Measurements from ENCODE around the gene NAA16.

The NAA16 gene

DNA sequence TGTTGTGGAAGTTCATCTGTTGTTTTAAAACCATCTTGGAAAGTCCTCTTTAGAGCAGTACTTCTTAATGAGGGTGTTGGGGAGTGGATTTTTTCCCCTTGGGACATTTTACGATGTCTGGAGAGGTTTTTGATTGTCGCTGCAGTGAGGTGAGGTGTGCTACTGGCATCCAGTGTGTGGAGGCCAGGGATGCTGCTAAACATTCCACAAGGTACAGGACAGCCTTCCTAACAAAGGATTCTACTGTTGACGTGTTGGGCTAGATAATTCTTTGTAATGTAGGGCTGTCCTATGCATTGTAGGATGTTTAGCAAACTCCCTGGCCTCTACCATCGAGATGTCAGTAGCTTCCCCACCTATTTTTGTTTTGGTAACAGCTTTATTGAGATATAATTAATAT, 33.3 kb downstream of the NAA16 start:
- H2AFZ ChIP-seq (ENCODE audit: low read length): no peak overlapping the region
- H3K9me3 ChIP-seq (ENCODE audit: insufficient read depth, low read depth, low read length): no peaks in the 10 kb centered on the region
- H3K36me3 ChIP-seq (ENCODE audit: insufficient read depth, low read length): peaks cover 68% of the 10 kb centered on the region
- H3K79me2 ChIP-seq (ENCODE audit: insufficient read depth, low read length): peaks cover 51% of the 10 kb centered on the region
- no peak overlapping the region for H3K4me2 ChIP-seq (ENCODE audit: low read depth, low read length, poor library complexity, severe bottlenecking)
- no peaks in the 10 kb centered on the region for H3F3A ChIP-seq (ENCODE audit: low read depth)
- no peak overlapping the region for H3K9ac ChIP-seq (ENCODE audit: low read depth, low read length, poor library complexity, severe bottlenecking)
- no peak for TF ChIP-seq EZH2phosphoT487 (IDR thresholded peaks at IDR 0.05; ENCODE audit: borderline replicate concordance)
- TF ChIP-seq, protein P1, sequence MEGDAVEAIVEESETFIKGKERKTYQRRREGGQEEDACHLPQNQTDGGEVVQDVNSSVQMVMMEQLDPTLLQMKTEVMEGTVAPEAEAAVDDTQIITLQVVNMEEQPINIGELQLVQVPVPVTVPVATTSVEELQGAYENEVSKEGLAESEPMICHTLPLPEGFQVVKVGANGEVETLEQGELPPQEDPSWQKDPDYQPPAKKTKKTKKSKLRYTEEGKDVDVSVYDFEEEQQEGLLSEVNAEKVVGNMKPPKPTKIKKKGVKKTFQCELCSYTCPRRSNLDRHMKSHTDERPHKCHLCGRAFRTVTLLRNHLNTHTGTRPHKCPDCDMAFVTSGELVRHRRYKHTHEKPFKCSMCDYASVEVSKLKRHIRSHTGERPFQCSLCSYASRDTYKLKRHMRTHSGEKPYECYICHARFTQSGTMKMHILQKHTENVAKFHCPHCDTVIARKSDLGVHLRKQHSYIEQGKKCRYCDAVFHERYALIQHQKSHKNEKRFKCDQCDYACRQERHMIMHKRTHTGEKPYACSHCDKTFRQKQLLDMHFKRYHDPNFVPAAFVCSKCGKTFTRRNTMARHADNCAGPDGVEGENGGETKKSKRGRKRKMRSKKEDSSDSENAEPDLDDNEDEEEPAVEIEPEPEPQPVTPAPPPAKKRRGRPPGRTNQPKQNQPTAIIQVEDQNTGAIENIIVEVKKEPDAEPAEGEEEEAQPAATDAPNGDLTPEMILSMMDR (conservative IDR thresholded peaks at IDR 0.05; ENCODE audit: low read length): no peak
- H3K27me3 ChIP-seq (ENCODE audit: insufficient read depth, low read length, poor library complexity, severe bottlenecking): no peaks in the 10 kb centered on the region
- H3K4me1 ChIP-seq (ENCODE audit: insufficient read depth, low read length, poor library complexity, severe bottlenecking): no peaks in the 10 kb centered on the region
- H3K9me2 ChIP-seq (replicated peaks; ENCODE audit: low read depth, low read length): no peaks in the 10 kb centered on the region
- H3K4me3 ChIP-seq (ENCODE audit: low read length, poor library complexity, severe bottlenecking): no peak overlapping the region
- peaks cover 15% of the 10 kb centered on the region for H4K20me1 ChIP-seq (ENCODE audit: insufficient read depth, low read length, poor library complexity, severe bottlenecking)

DNA sequence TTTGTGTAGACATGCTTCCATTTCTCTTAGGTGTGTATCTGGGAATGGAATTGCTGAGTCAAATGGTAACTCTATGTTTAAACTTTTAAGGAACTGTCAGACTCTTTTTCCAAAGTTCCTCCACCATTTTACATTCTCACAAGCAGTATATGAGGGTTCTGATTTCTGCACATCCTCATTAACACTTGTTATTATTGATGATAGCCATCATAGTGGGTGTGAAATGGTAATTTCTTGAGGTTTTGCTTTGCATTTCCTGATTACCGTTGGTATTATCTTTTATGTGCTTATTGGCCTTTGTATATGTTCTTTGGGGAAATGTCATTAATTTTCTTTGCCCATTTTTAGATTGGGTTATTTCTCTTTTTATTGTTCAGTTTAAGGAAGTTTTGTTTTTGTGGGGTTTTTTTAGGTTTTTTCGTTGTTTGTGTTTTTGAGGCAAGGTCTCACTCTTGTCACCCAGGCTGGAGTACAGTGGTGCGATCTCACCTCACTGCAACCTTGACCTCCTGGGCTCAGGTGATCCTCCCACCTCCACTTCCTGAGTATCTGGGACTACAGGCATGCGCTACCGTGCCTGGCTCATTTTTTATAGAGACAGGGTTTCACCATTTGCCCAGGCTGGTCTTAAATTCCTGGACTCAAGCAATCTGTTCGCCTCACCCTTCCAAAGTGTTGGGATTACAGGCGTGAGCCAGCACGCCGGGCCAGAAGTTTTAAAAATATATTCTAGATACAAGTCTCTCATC, 34.3 kb downstream of the NAA16 start:
- H3K9me2 ChIP-seq (replicated peaks; ENCODE audit: low read depth, low read length): no peaks in the 10 kb centered on the region
- H3K4me3 ChIP-seq (ENCODE audit: low read length, poor library complexity, severe bottlenecking): no peak overlapping the region
- no peak overlapping the region for H3K4me2 ChIP-seq (ENCODE audit: low read depth, low read length, poor library complexity, severe bottlenecking)
- H3K27me3 ChIP-seq (ENCODE audit: insufficient read depth, low read length, poor library complexity, severe bottlenecking): no peaks in the 10 kb centered on the region
- peaks cover 59% of the 10 kb centered on the region for H3K79me2 ChIP-seq (ENCODE audit: insufficient read depth, low read length)
- H2AFZ ChIP-seq (ENCODE audit: low read length): no peak overlapping the region
- no peaks in the 10 kb centered on the region for H3K4me1 ChIP-seq (ENCODE audit: insufficient read depth, low read length, poor library complexity, severe bottlenecking)
- TF ChIP-seq, protein P1 (conservative IDR thresholded peaks at IDR 0.05; ENCODE audit: low read length): no peak
- H3K9ac ChIP-seq (ENCODE audit: low read depth, low read length, poor library complexity, severe bottlenecking): no peak overlapping the region
- H4K20me1 ChIP-seq (ENCODE audit: insufficient read depth, low read length, poor library complexity, severe bottlenecking): peaks cover 15% of the 10 kb centered on the region
- H3K36me3 ChIP-seq (ENCODE audit: insufficient read depth, low read length): peaks cover 66% of the 10 kb centered on the region
- no peaks in the 10 kb centered on the region for H3F3A ChIP-seq (ENCODE audit: low read depth)
- H3K9me3 ChIP-seq (ENCODE audit: insufficient read depth, low read depth, low read length): no peaks in the 10 kb centered on the region

DNA sequence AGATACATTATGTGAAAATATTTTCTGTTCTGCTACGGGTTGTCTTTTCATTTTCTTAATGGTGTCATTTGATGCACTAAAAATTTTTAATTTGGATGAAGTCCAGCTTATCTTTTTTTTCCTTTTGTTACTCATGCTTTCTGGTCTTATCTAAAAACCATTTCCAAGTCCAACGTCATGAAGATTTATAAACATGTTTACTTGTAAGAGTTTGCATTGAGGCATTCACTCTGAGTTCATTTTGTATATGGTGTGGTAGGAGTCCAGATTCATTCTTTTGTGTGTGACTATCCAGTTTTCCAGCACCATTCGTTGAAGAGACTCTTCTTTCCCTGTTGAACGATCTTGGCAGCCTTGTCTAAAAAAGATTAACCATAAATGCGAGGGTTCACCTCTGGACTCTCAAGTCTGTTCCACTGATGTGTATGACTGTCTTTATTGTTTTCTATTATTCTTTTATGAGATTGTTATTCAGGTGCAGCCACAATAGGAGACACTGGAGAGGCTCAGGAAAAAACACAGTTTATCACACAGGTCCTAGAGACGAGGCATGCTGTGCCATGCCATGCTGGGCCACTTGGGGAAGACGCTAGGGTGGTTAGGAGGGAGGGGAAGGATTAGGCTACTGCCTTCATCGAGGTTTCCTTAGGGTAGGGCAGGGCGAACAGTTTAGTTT, 35.0 kb downstream of the NAA16 start:
- no peak overlapping the region for H3K9ac ChIP-seq (ENCODE audit: low read depth, low read length, poor library complexity, severe bottlenecking)
- H3K9me2 ChIP-seq (replicated peaks; ENCODE audit: low read depth, low read length): no peaks in the 10 kb centered on the region
- no peak overlapping the region for H2AFZ ChIP-seq (ENCODE audit: low read length)
- H3K79me2 ChIP-seq (ENCODE audit: insufficient read depth, low read length): peaks cover 61% of the 10 kb centered on the region
- peaks cover 68% of the 10 kb centered on the region for H3K36me3 ChIP-seq (ENCODE audit: insufficient read depth, low read length)
- H3K4me2 ChIP-seq (ENCODE audit: low read depth, low read length, poor library complexity, severe bottlenecking): no peak overlapping the region
- H3F3A ChIP-seq (ENCODE audit: low read depth): no peaks in the 10 kb centered on the region
- no peaks in the 10 kb centered on the region for H3K9me3 ChIP-seq (ENCODE audit: insufficient read depth, low read depth, low read length)
- no peak for TF ChIP-seq EZH2phosphoT487 (IDR thresholded peaks at IDR 0.05; ENCODE audit: borderline replicate concordance)
- TF ChIP-seq, protein P1 (conservative IDR thresholded peaks at IDR 0.05; ENCODE audit: low read length): no peak
- peaks cover 19% of the 10 kb centered on the region for H4K20me1 ChIP-seq (ENCODE audit: insufficient read depth, low read length, poor library complexity, severe bottlenecking)
- no peaks in the 10 kb centered on the region for H3K4me1 ChIP-seq (ENCODE audit: insufficient read depth, low read length, poor library complexity, severe bottlenecking)
- H3K4me3 ChIP-seq (ENCODE audit: low read length, poor library complexity, severe bottlenecking): no peak overlapping the region
- no peaks in the 10 kb centered on the region for H3K27me3 ChIP-seq (ENCODE audit: insufficient read depth, low read length, poor library complexity, severe bottlenecking)

Data from Loucy (cell line).